HL-60 (cell line): Measurements from ENCODE around the gene MT1H.

Experiments
- DNase-seq, 2 experiments: peaks; one replicate each; pipeline ENCODE4 v3.0.0-alpha.2; 2010 to 2020; ENCODE audit warnings: low read depth in 1 of 2, low spot score in 1 of 2
- H3K27ac ChIP-seq: fragments of 250-450 bp; sonication (Bioruptor Pico); replicated peaks from 2 replicates; pipeline ENCODE4 v1.5.1; 2020; ENCODE audit warnings: mild to moderate bottlenecking, moderate library complexity
- H3K27me3 ChIP-seq: fragments of 250-450 bp; sonication (Bioruptor Pico); 2 replicates; pipeline ENCODE4 v1.5.1; 2021; ENCODE audit warnings: mild to moderate bottlenecking, moderate library complexity; ENCODE audit not compliant: insufficient read depth, poor library complexity, severe bottlenecking
- H3K4me3 ChIP-seq: replicated peaks from 2 replicates; pipeline ENCODE4 v1.5.1; 2011; ENCODE audit warnings: mild to moderate bottlenecking, control low read depth, low read length; ENCODE audit not compliant: insufficient read depth
- CTCF ChIP-seq: IDR thresholded peaks from one replicate; pipeline ENCODE4 v1.5.1; 2011; ENCODE audit warnings: low read length, control low read depth, inconsistent platforms; ENCODE audit not compliant: insufficient read depth
- GABPA ChIP-seq: IDR thresholded peaks from 2 replicates; pipeline ENCODE4 v1.6.1; 2012; ENCODE audit warnings: low read depth
- POLR2AphosphoS5 ChIP-seq: IDR thresholded peaks from 2 replicates; pipeline ENCODE4 v1.6.1; 2012; ENCODE audit warnings: low read depth
- REST ChIP-seq: IDR thresholded peaks from 2 replicates; pipeline ENCODE4 v1.6.1; 2012; ENCODE audit warnings: low read depth; ENCODE audit not compliant: insufficient replicate concordance
- SPI1 ChIP-seq: IDR thresholded peaks from 2 replicates; pipeline ENCODE4 v1.6.1; 2012; ENCODE audit warnings: low read depth, mild to moderate bottlenecking, borderline replicate concordance

The MT1H gene

GRCh38 chr16:56634715-56635440, 34.7 kb upstream of the MT1H start:
- no peak for DNase-seq
- Histone ChIP-seq H3K4me3 (no peak overlapping the region), H3K27me3 (peaks cover 84% of the 10 kb centered on the region), H3K27ac (no peak overlapping the region)
- TF ChIP-seq POLR2AphosphoS5 (no peak), SPI1 (no peak), REST (no peak)

GRCh38 chr16:56635441-56635967, 34.1 kb upstream of the MT1H start:
- Histone ChIP-seq H3K27me3 (peaks cover 84% of the 10 kb centered on the region), H3K27ac (no peak overlapping the region), H3K4me3 (no peak overlapping the region)
- DNase-seq = no peak
- TF ChIP-seq POLR2AphosphoS5 (no peak), REST (no peak), GABPA (no peak), SPI1 (no peak), CTCF (no peak)

DNA sequence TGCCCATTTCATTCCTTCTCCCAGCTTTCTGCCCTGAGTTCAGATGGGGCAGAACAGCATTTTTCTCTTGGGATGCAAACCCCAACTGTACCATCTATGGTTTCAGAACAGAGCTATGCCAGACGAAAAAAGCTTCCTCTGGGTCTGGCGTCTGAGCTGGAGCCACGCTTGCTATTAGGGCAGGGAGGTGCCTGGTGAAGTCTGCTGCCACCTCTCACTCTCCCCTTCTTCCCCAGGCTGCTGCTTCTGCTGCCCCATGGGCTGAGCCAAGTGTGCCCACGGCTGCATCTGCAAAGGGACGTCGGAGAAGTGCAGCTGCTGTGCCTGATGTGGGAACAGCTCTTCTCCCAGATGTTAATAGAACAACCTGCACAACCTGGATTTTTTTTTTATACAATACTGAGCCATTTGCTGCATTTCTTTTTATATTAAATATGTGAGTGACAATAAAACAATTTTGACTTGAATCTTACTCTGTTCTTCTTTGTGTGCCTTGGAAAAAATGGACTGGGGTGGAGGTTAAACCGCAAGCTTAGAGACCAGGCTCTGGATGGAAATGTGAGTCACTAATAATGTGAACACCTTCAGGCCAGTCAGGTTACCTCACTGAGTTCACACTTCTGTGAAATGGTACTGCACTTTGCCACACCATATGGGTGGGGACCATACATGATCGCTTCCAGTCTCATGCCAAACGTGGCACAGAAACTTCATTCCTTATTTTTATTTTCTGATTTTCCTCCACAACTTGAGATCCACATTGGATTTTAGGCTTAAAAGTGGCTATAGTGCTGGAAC, 32.8 kb upstream of the MT1H start:
- Histone ChIP-seq H3K4me3 (no peak overlapping the region), H3K27me3 (peaks cover 74% of the 10 kb centered on the region), H3K27ac (no peak overlapping the region)
- no peak for TF ChIP-seq POLR2AphosphoS5
- TF ChIP-seq REST = no peak
- no peak for TF ChIP-seq GABPA
- no peak for TF ChIP-seq CTCF
- TF ChIP-seq SPI1 = no peak
- DNase-seq = no peak
